Measurements from ENCODE around the gene HPSE2.
"Not testable (repeated sequence)": the region's sequence is repeated elsewhere in the genome, so short reads cannot be mapped to it uniquely, and the experiment has no call there.

Gene HPSE2

GRCh38 chr10:99235658-99236626, at the start of gene HPSE2:
Gene HPSE2 (minus strand): TSS chr10:99235852.
- no peaks in the 10 kb centered on the region for H3K36me3 Mint-ChIP-seq
- H3K4me1 Mint-ChIP-seq, result peaks cover 31% of the 10 kb centered on the region
- no peak within 1 kb of the TSS for H3K27ac Mint-ChIP-seq
- H3K9me3 Mint-ChIP-seq, result no peaks in the 10 kb centered on the region
- peak within 1 kb of the TSS; percentile 47 for H3K4me3 Mint-ChIP-seq
- H3K27me3 Mint-ChIP-seq, result peaks cover 53% of the 10 kb centered on the region

GRCh38 chr10:99280472-99280871, 44.8 kb upstream of the HPSE2 start:
- no peaks in the 10 kb centered on the region for H3K4me1 Mint-ChIP-seq
- H3K36me3 Mint-ChIP-seq, result no peaks in the 10 kb centered on the region
- peaks cover 5% of the 10 kb centered on the region for H3K9me3 Mint-ChIP-seq
- H3K27ac Mint-ChIP-seq, result no peak overlapping the region
- peaks cover 17% of the 10 kb centered on the region for H3K27me3 Mint-ChIP-seq
- H3K4me3 Mint-ChIP-seq, result no peak overlapping the region

DNA sequence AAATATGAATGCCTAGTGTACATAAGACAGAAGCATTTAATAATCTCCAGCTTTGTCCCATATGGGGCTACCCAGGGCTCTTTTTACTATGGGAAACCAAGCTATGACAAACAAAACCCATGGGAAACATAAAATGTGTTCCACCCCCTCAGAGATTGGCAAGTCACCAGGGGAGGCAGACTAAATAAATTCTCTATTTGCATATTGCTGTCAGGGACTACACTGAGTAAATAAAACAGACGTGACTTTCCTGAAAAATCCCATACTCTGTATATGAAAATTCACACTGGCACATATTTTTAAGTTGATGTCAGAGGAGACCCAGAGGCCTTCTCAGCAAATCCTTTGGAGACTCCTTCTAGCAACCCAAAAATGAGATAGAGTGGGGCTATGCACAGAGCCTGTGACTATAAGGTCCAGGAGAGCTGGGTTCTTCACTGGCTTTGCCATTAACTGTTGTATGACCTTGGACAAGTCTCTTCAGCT, 44.0 kb upstream of the HPSE2 start:
- Mint-ChIP-seq H3K4me3 (no peak overlapping the region), H3K27me3 (peaks cover 17% of the 10 kb centered on the region)

GRCh38 chr10:99276848-99277486, 41.3 kb upstream of the HPSE2 start:
- H3K27me3 Mint-ChIP-seq, result peaks cover 13% of the 10 kb centered on the region
- no peak overlapping the region for H3K4me3 Mint-ChIP-seq
- H3K36me3 Mint-ChIP-seq, result no peaks in the 10 kb centered on the region
- no peaks in the 10 kb centered on the region for H3K4me1 Mint-ChIP-seq
- no peaks in the 10 kb centered on the region for H3K9me3 Mint-ChIP-seq
- H3K27ac Mint-ChIP-seq, result no peak overlapping the region

More for the DNA sequence above, 44.0 kb upstream of the HPSE2 start:
- Mint-ChIP-seq H3K27ac (no peak overlapping the region), H3K36me3 (no peaks in the 10 kb centered on the region), H3K4me1 (no peaks in the 10 kb centered on the region), H3K9me3 (peaks cover 5% of the 10 kb centered on the region)

DNA sequence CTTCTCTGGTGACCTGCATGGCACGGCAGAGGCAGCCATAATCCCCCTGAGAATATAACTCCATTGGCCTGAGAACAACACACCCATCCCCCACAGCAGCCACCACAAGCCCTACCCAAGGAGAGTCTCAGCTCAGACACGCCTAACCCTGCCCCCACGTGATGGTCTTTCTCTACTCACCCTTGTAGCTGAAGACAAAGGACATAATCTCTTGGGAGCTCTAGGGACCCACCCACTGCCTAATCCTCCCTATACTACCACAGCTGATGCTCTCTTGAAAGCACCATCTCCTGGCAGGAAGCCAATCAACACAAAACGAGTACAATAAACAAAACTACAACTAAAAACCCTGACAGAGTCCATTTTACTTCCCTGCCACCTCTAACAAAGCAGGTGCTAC, 30.7 kb upstream of the HPSE2 start:
- H3K36me3 Mint-ChIP-seq, result no peaks in the 10 kb centered on the region
- no peak overlapping the region for H3K27ac Mint-ChIP-seq
- no peaks in the 10 kb centered on the region for H3K9me3 Mint-ChIP-seq

DNA sequence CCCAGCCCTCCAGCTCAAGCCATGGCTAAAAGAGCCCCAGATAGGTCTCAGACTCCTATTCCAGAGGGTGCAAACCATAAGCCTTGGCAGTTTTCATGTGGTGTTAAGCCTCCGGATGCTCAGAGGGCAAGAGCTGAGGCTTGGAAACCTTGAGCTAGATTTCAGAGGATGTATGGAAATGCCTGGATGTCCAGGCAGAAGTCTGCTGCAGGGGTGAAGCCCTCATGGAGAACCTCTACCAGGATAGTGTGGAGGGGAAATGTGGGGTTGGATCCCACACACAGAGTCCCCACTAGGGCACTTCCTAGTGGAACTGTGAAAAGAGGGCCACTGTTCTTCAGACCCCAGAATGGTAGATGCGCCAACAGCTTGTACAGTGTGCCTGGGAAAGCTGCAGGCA, 13.2 kb upstream of the HPSE2 start:
- no peak overlapping the region for H3K4me3 Mint-ChIP-seq
- no peaks in the 10 kb centered on the region for H3K9me3 Mint-ChIP-seq
- peaks cover 27% of the 10 kb centered on the region for H3K27me3 Mint-ChIP-seq
- no peaks in the 10 kb centered on the region for H3K4me1 Mint-ChIP-seq
- no peak overlapping the region for H3K27ac Mint-ChIP-seq
- no peaks in the 10 kb centered on the region for H3K36me3 Mint-ChIP-seq

More for the DNA sequence above, 30.7 kb upstream of the HPSE2 start:
- Mint-ChIP-seq H3K27me3 (peaks cover 21% of the 10 kb centered on the region), H3K4me1 (no peaks in the 10 kb centered on the region), H3K4me3 (no peak overlapping the region)

- H3K36me3 Mint-ChIP-seq, H3K27ac Mint-ChIP-seq, H3K9me3 Mint-ChIP-seq, H3K4me1 Mint-ChIP-seq, H3K4me3 Mint-ChIP-seq: not testable (repeated sequence)
- peaks cover 27% of the 10 kb centered on the region for H3K27me3 Mint-ChIP-seq
Measured at GRCh38 chr10:99247893-99248292, 12.2 kb upstream of the HPSE2 start.

DNA sequence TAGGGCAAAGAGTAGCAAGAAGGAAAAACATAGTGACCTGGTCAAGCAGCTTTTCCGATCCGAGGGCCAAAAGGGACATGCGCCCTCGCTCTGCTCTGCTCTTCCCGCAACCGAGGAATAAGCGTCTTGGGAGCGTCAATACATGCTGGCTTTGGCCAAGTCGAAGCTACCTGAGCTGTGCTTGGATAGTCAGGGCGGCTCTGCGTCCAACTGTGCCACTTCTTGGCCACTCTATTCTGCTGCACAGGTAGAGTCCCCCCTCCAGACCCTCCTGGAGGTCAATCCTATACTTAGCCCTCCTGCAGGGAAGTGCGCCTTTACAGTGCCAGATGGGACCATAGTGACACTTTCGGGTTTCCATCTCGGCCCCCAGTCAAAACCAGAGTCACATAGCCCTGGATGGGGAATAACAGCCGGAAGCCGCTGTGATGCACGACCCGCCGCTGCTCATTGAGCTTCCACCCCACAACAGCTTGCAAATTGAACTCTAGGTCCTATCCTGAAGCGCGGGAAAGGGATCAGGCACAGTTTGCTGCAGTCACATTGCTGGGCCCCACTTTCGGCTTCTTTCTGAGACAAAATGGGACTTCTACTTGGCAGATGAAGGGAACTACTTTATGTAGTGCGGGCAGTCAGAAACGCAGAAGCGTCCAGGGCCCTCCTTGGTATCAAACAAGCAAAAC, 1.1 kb upstream of the HPSE2 start:
- Mint-ChIP-seq H3K9me3 (no peaks in the 10 kb centered on the region), H3K4me1 (peaks cover 31% of the 10 kb centered on the region), H3K4me3 (no peak overlapping the region), H3K27ac (no peak overlapping the region), H3K36me3 (no peaks in the 10 kb centered on the region), H3K27me3 (peaks cover 45% of the 10 kb centered on the region)

DNA sequence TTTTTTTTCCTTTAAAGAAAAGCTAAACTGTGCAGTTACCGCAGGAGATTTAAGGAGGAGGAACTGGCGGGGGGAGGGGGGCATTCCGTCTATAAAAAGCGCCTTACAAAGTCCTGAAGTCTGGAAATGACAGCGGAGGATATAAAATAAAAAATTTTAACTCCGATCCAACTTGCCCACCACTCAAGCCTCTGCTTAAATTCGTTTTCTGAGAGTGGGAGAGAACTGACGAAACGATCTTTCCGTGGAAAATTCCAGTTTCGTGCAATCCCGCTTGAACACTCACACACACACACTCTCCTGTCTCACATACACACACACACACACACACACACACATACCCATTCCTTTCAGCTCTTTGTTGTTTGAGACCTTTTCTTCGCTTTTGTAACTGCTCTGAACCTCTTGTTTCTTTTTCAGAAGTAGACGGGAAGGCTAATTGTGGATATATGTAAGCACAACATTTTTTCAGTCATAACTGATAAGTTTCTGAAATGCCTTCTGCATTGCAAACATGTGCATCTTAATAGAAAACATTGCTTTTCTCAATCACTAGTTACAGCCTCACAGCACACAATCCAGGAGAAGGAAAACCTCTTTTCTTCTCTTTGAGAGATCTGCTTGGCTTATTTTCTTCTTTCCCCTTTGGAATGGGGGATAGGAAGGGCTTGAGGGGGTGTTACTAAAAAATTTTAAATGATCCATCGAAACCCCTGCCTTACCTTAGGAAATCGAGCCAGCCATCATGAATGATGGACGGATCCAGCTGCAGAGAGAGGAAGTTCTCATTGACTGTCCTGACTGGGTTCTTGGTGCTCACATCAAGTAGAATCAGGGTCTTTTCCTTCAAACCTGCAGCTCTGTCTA, 628 bp downstream of the HPSE2 start:
- peaks cover 31% of the 10 kb centered on the region for H3K4me1 Mint-ChIP-seq
- H3K27ac Mint-ChIP-seq, result no peak overlapping the region
- H3K36me3 Mint-ChIP-seq, result no peaks in the 10 kb centered on the region
- peak overlapping the region; percentile 68 for H3K4me3 Mint-ChIP-seq
- H3K9me3 Mint-ChIP-seq, result no peaks in the 10 kb centered on the region
- H3K27me3 Mint-ChIP-seq, result peaks cover 50% of the 10 kb centered on the region

- Mint-ChIP-seq H3K4me3 (peak overlapping the region; percentile 68), H3K4me1 (peaks cover 31% of the 10 kb centered on the region), H3K27me3 (peaks cover 53% of the 10 kb centered on the region), H3K27ac (no peak overlapping the region), H3K9me3 (no peaks in the 10 kb centered on the region), H3K36me3 (no peaks in the 10 kb centered on the region)
Measured at GRCh38 chr10:99234041-99234790, 1.4 kb downstream of the HPSE2 start.

- Mint-ChIP-seq H3K4me1 (peaks cover 31% of the 10 kb centered on the region), H3K4me3 (peak overlapping the region; percentile 68), H3K27me3 (peaks cover 52% of the 10 kb centered on the region), H3K9me3 (no peaks in the 10 kb centered on the region), H3K27ac (no peak overlapping the region), H3K36me3 (no peaks in the 10 kb centered on the region)
Measured at GRCh38 chr10:99233689-99234037, 2.0 kb downstream of the HPSE2 start.

DNA sequence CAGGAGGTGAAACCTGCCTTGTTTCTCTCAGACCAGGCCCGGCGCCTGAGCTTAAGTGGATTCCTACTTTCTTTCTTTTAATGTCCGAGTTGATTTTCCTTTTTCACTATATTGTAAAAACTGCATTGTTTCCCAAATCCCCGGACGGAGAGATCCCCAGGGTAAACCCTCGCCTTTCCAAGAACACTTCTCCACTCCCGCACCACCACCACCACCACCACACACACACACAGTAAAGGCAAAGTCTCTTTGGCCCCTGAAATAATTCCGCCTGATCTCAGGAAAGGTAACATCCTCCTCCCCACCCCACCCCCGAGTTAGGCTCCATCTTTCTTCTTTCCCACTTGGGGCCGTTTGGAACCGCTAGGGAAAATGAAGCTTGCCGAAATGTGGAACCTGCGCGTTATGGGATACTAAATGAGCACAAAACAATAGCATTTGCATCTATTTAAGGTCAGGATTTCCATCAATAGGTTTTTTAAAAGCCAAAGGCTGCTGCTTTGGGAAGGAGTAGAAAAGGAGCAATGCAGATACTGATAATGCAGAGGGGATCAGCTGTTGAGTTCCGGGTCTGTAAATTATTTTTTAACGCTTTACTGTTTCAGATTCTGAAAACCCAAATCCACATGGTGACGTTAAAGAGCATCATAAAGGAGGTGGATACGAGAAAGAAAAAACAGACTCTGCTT, 2.5 kb downstream of the HPSE2 start:
- peak overlapping the region; percentile 26 for H3K4me3 Mint-ChIP-seq
- H3K27me3 Mint-ChIP-seq, result peaks cover 50% of the 10 kb centered on the region
- no peak overlapping the region for H3K27ac Mint-ChIP-seq
- H3K4me1 Mint-ChIP-seq, result peaks cover 31% of the 10 kb centered on the region
- no peaks in the 10 kb centered on the region for H3K36me3 Mint-ChIP-seq
- H3K9me3 Mint-ChIP-seq, result no peaks in the 10 kb centered on the region

- H3K4me1 Mint-ChIP-seq, result peaks cover 31% of the 10 kb centered on the region
- no peaks in the 10 kb centered on the region for H3K9me3 Mint-ChIP-seq
- peaks cover 51% of the 10 kb centered on the region for H3K27me3 Mint-ChIP-seq
- H3K36me3 Mint-ChIP-seq, result no peaks in the 10 kb centered on the region
- H3K27ac Mint-ChIP-seq, result no peak overlapping the region
- no peak overlapping the region for H3K4me3 Mint-ChIP-seq
Measured at GRCh38 chr10:99232360-99232999, 3.2 kb downstream of the HPSE2 start.

All from activated naive CD4-positive, alpha-beta T cell treated with anti-CD3 and anti-CD28 coated beads, Interleukin-2, amount 50 U/mL, for 24 hours (primary cell).